ENCODE data around the gene HMCN2.

HMCN2 gene

GRCh38 chr9:130308081-130308571 is 42.6 kb downstream of the HMCN2 start:
- no peak for DNase-seq (ENCODE audit: low spot score)

GRCh38 chr9:130309689-130310455 is 44.3 kb downstream of the HMCN2 start:
- no peak for DNase-seq (ENCODE audit: low spot score)

- DNase-seq (ENCODE audit: low spot score) = no peak
Observed at GRCh38 chr9:130310456-130310855, 44.9 kb downstream of the HMCN2 start.

DNA sequence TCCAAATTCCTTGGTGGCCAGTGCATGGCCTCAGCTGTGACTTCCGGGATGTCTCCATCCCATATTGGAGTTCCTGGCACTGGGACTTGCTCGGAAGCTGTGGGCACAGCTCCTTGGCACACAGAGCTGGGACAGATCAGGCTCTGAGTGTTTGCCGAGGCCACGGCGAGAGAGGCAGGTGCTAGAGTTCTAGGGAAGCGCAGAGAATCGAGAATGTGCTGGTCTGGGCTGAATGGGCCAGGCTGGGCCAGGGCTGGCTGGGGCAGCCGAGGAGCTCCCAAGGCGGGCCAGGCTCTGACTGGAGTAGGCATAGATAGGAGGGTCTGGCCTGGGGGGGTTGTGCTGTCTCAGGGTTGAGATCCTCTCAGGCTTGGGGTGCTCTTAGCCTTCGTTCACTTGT is 45.4 kb downstream of the HMCN2 start:
- DNase-seq (ENCODE audit: low spot score) = no peak

DNA sequence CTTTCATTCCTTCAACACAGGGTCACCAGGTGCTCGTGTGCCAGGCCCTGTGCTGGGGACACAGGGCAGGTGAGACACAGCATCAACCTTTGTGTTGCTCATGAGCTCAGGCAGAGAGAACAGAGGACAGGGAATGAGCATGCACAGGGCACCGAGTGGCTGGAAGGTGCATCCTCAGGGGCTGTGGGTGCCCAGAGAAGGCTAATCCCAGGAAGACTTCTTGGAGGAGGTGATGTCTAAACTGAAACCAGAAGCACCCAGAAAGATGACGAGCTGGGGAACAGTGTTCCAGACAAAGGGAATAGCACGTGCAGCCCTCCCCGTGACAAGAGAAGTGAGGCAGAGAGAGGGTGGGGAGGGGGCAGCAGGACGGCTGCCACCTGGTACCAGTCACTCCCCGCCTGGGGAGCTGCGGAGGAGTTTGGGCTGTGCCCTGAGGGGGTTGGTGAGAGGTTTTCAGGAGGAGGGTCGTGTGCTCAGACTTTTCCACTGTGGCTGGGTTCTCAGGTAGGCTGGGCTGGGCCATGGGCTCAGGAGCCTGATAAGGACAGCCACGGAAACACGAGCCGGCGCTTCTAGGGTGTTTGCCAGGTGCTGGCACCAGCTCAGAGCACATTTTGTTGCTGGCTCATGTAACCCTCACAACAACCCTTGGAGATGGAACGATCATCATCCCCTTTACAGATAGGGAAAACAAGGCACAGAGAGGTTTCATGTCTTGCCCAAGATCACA is 46.0 kb downstream of the HMCN2 start:
- no peak for DNase-seq (ENCODE audit: low spot score)

DNA sequence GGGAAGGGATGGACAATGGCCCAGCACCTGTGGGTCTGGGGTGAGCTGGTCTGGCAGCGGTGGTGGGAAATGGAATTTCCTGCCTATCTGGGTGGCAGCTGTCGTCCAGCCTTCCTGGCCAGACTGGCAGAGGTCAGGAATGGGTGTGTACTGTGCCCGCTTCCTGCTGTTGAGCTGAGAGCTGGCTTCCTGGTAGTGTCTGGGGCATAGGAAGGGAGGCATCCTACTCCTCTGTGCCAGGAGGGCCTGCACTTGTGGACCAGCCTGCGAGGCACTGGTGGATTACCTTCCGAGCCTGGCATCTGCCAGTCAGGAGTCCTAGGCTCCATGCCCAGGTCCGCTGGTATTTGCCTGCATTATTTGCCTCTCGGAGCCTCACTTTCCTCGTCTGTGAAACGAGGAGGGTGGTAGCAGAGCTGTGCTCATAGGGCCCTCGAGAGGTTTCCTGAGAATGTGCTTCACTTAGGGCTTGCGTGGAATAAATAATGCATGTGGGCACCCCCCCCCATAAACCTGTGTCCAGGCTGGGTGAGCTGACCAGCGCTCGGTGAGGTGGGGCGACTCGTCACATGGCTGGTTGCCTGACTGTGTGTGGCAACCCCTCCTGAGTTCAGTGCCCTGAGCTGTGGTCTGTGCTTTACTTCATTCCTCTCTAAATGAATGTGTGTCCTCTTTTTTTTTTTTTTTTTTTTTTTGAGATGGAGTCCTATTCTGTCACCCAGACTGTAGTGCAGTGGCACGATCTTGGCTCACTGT is 47.7 kb downstream of the HMCN2 start:
- DNase-seq (ENCODE audit: low spot score) = no peak

DNA sequence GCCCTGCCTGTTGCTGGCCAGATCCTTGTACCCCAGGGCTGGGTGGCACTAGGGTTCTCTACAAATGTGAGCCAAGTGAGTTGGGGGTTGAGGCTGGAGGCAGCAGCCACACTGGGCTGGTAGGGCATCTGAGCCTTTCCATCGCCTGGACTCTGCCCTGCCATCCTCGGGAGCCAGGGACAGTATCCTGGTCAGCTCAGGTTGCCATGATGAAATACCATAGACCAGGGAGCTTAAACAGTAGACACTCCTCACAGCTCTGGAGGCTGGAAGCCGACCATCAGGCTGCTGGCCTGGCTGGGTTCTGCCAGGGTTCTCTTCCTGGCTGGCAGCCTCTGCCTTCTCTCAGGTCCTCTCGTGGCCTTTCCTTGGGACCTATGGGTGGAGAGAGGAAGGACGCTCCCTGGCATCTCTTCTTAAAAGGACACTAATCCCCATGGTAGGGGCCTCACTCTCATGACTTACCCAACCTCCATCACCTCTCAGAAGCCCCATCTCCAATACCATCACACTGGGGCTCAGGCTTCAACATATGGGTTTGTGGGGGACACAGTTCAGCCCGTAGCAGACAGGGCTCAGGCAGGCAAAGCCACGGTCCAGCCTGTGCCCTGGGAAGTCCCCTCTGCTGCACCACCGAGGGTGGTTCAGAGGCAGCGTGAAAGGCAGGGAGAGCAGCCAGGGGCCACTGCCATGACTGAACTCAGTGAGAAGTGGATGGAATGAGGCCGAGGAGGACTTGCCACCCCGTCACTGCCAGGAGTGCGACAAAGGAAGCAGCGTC is 50.1 kb downstream of the HMCN2 start:
- DNase-seq (ENCODE audit: low spot score) = no peak

GRCh38 chr9:130316430-130316829 is 50.9 kb downstream of the HMCN2 start:
- no peak for DNase-seq (ENCODE audit: low spot score)

GRCh38 chr9:130319300-130319699 is 53.7 kb downstream of the HMCN2 start:
- no peak for DNase-seq (ENCODE audit: low spot score)

DNA sequence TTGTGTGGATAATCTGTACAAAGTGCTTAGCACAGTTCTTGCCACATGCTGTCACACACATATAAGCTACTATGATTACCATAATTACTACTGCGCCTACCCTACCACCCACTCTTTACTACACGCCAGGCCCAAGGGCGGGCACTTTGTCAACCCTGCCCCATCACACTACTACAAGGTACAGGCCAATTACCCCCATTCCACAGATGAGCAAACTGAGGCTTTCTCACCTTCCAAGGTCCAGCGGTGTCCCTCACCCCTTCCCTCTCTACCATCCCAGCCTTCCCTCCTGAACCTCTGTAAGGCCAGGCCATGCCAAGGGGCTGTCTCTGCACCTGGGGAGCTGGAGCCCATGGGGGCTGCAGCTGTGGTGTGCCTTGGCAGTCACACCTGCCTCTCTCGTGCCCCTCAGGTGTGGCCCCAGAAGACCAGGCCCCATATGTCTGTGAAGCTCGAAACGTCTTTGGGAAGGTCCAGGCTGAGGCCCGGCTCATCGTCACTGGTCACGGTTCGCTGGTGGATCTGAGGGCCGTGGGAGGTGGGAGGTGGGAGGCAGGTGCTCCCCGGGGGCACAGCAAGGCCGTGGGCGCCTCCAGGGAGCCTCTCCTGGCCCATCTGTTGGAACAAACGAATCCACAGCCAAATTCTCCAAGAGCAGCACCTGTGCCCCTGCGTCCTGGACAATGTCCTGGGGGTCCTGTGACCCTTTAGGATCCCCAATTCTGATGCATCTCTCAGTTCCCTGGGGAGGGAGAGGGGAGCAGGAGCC is 54.6 kb downstream of the HMCN2 start:
- DNase-seq (ENCODE audit: low spot score) = no peak

- DNase-seq (ENCODE audit: low spot score) = peak; percentile 77
Observed at GRCh38 chr9:130320723-130321481, 55.3 kb downstream of the HMCN2 start.

DNA sequence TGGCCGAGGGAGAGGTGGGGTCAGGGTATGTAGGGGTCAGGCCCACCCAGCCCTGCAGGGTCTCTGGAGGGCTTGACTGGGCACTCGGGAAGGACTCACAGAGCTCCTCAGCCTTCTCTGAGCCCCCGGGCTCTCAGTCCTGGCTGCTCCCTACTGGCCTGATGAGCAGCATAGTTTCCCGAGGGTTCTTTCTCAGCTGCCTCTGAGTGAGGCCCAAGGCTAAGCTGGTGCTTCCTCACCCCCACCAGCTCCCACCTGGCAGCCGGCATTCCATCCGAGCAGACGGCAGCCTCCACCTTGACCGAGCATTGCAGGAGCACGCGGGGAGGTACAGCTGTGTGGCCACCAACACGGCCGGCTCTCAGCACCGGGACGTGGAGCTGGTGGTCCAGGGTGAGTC is 56.0 kb downstream of the HMCN2 start:
- no peak for DNase-seq (ENCODE audit: low spot score)

- no peak for DNase-seq (ENCODE audit: low spot score)
Observed at GRCh38 chr9:130323051-130323745, 57.6 kb downstream of the HMCN2 start.

- no peak for DNase-seq (ENCODE audit: low spot score)
Observed at GRCh38 chr9:130325921-130326320, 60.4 kb downstream of the HMCN2 start.

- DNase-seq (ENCODE audit: low spot score) = no peak
Observed at GRCh38 chr9:130327070-130327780, 61.7 kb downstream of the HMCN2 start.

DNA sequence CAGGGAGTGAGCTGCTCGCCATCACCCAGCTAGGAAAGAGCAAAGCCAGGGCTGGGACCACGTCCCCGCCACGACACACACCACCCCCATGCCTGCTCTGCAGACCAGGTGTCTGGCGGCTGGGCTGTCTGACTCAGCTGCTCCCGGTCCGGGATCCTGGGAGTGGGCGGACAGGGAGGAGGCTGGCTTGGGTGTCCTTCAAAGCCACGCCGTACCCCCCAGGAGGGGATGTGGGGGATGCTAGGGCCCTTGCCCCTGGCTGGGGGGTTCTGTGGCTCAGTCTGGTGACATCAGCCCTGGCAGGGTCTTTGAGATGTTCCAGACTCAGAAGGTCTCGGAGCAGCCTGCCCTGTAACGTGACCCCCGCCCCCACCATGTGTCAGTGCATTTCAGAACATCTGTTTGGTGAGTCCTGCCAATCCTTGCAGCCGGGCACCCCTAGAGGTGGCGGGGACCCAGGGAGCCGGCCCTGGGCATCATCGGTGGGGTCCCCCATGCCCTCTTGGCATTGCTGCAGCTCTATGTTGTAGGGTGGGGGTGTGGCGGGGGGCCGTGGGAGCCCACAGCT is 62.3 kb downstream of the HMCN2 start:
- no peak for DNase-seq (ENCODE audit: low spot score)

DNA sequence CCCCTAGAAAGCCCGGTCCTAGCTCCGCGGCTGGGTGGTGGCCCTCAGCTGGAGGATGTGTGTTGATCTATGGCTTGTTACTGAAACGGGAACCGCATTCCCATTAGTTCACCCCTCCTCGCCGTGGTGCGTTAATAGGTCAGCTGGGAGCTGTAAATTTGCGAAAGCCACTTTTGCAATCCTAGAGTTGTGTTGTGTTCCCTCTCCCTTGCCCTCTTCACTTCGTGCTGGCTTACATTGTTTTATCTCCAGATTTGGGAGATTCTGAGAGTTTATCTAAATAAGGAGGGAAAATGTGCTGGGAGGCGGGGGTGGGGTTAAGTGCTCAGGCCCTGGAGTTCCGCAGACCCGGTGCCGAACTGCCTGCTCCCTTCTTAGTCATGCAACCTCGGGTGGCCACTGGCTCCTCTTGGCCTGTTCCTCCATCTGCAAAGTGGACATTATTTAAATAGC is 62.8 kb downstream of the HMCN2 start:
- no peak for DNase-seq (ENCODE audit: low spot score)

DNA sequence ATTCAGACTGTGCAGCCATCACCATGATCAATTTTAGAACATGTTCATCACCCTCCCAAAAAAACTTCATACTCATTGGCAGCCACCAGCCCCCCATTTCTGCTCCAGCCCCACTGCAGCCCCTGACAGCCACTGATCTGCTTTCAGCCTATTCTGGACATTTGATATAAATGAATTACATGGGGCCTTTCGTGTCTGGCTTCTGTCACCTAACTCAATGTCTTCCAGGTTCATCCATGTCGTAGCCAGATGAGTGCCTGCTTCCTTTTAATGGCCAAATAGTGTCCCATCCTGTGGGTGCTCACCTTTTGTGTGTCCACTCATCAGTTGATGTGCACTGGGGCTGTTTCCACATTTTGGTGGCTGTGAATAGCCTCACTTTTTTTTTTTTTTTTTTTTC is 63.5 kb downstream of the HMCN2 start:
- DNase-seq (ENCODE audit: low spot score) = no peak
